ENCODE data around the gene PTX3.

GRCh38 chr3:157414861-157415260, 21.8 kb upstream of the PTX3 start:
- TF ChIP-seq POLR2A (IDR thresholded peaks at IDR 0.05) (no peak), CTCF (IDR thresholded peaks at IDR 0.05) (no peak), EP300 (IDR thresholded peaks at IDR 0.05) (no peak), POLR2AphosphoS5 (IDR thresholded peaks at IDR 0.05) (no peak)

All from suprapubic skin (tissue), 4 donors.